DMS153 (cell line): ENCODE measurements around the gene OR9I1.

ENCODE experiments used
- DNase-seq: peaks from one replicate; lab custom pipeline; 2025; lab: John Stamatoyannopoulos, UW

Gene OR9I1, protein sequence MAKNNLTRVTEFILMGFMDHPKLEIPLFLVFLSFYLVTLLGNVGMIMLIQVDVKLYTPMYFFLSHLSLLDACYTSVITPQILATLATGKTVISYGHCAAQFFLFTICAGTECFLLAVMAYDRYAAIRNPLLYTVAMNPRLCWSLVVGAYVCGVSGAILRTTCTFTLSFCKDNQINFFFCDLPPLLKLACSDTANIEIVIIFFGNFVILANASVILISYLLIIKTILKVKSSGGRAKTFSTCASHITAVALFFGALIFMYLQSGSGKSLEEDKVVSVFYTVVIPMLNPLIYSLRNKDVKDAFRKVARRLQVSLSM

GRCh38 chr11:58125469-58125868 is at the start of gene OR9I1:
Gene OR9I1 (minus strand): TSS chr11:58125530. CDS start chr11:58119444, 6,086 bp downstream.
- DNase-seq, result no peak

GRCh38 chr11:58165504-58166106 is 40.3 kb upstream of the OR9I1 start:
- no peak for DNase-seq

- no peak for DNase-seq
These were observed 39.7 kb upstream of the OR9I1 start for GRCh38 chr11:58164990-58165389.

DNA sequence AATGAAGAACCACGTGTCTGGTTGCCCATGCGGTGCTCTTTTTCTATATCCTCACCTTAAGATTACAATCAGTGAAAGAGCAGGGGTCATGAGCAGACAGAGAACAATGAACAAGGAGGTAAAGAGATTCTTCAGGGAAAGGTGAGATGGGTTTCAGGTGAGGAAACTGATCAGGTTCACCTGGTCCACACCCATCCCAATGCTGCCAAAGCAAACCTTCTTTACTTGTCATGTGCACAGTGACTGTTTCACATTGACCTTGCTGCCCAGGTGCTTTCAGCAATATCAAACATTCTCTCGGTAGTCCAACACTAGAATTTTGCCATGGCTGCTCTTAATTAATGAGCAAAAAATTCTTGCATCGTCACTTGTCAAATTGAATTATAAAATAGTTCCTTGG is 39.1 kb upstream of the OR9I1 start:
- DNase-seq, result no peak

- no peak for DNase-seq
These were observed 27.5 kb upstream of the OR9I1 start for GRCh38 chr11:58152781-58153180.

DNA sequence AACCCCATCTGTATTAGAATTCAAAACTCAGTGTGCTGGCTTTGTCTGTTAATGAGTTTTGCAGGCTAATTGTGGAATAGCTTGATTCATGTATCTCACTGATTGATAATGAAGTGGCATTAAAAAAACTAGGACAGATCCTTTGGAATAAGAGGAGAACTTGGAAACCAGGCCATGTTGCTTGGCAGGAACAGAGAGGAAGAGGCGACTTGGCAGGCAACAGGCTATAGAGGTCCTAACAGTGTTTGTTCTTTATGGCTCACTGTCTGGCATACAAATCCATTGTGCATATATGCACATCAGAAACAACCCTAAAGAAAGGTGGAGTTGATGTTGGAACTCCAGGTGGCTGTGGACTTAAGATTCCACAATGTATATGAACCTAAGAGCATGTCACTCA is 17.4 kb upstream of the OR9I1 start:
- no peak for DNase-seq

DNA sequence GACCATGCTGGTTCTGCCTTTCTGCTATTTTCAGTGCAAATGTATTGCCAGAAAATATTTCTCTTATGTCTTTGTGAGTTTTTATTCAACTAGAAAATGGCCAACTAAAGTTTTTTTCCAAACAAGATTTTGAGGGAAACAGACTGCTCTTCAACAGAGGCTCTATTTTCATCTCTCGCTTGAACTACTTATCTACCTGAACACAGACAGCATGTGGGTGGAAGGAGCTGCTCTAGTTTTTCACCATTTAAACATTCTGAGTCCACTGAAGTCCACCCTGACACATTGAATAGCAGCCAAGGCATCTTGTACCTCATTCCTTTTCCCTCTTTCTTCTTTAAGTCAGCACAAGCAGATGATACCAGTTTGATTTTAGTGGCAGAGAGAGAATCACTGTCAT is 9.8 kb upstream of the OR9I1 start:
- DNase-seq, result no peak

DNA sequence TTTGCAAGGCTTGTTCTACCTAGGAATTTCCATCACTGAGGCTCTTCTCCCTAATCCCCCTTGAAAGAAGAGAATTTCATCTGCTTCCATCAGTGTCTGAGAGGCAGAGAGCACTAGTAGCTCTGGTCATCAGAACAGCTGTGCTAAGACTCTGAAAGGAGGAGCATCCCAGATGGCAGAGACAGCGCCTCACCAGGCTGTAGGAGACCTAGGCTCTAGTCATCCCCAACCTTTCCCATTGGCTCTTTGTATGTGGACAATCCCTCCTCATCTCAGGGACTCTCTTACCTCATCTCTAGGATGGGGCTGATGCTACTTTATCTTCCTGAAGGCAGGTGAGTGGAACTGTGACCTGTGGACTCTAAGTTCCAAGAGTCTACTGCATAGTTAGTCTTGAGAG is 8.8 kb upstream of the OR9I1 start:
- DNase-seq, result no peak

DNA sequence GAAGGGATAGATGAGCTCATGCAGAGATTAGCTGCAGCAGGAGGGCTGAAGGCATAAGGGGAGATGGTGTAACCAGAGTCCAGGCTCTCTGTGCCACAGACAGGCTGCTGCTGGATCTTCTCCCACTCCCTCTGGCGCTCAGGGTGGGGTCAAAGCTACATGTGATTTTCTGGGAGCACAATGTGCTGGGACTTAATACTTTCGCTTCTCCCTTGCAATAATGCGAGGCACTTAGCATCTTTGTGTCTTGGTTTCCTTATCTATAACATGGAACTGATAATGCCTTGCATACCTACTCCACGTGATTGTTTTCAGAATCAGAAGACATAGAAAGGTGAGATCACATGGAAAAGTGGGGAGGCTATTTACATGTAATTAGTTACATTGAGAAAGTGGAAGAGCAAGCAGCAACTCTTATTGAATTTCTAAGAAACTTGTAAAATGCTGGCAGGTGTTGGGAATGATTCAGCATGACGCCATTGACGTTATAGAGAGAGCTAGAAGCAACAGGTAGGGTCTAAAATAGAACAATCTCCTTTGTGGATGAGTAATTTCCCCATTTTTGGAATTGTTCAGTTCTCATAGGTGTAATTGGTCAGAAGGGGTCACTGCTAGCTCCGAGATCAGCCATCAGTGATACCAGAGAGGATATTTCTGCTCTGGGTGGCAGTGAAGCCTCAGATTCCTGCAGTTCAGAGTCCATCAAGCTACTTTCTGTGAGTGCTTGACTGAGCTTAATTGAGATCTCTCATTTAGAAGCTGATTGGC is 8.2 kb upstream of the OR9I1 start:
- DNase-seq, result no peak

DNA sequence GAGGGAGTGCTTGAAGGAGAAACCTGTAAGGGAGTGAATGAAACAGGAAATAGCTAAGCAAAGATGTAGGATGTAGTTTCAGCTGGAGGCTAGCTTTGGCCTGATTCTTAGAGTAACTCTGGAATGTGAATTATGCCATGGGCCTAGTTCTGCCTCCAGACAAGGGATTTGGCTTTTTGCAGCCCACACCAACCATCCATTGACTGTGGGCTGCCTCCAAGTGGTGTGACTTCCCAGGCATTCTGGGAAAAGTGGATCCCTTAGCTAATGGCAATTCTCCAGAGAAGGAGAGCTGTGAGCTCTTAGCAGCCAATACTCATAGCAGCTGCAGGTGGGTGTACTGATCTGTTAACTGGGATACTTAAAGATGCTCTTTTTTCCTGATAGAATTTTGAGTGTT is 2.0 kb upstream of the OR9I1 start:
- no peak for DNase-seq

DNA sequence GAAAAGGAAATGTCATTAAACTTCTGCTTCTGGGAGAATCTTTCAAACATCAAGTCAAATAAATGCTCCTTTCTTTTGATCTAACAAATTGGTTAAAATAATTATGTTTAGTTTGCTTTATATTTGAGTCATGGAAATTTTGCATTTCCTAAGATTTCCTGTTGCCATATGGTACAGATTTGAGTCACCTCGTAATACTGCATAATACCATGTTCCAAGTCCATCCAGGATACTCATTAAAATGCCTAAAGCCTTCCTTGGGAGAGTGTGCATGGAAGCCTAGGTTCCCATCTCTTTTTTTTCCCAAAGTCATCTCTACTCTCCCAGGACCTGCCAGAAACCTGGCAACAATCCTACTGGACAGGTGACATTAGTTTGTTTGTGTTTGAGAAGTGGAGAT is 4.2 kb downstream of the OR9I1 start:
- no peak for DNase-seq

DNA sequence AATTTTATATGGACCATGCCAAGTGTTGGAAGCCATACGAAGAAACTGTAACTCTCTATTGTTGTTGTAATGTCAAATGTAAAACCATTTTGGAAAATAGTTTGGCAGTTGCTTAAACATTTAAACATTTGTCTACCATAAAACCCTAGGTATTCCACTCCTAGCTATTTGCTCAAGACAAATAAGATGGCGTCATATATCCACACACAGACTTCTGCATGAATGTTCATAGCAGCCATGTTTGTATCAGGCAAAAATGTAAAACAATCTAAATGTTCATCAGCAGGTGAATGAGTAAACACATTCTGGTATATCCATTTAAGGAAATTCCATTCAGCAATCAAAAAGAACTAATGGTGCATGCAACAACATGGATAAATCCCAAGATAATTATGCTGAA is 27.9 kb downstream of the OR9I1 start:
- DNase-seq, result no peak

DNA sequence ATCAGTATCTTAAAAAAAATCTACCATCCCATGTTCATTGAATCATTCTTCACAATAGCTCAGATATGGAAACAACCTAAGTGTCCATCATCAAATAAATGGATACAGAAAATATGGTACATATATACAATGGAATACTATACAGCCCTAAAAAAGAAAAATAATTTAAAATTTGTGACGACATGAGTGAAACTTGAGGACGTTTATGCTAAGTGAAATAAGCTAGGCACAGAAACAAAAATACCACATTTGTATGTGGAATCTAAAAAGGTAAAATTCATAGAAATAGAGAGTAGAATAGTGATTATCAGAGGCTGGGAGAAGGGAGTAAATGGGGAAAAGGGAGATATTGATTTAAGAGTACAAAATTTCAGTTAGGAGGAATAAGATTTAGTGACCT is 38.8 kb downstream of the OR9I1 start:
- no peak for DNase-seq

- DNase-seq, result no peak
These were observed 49.5 kb downstream of the OR9I1 start for GRCh38 chr11:58075781-58076180.

DNA sequence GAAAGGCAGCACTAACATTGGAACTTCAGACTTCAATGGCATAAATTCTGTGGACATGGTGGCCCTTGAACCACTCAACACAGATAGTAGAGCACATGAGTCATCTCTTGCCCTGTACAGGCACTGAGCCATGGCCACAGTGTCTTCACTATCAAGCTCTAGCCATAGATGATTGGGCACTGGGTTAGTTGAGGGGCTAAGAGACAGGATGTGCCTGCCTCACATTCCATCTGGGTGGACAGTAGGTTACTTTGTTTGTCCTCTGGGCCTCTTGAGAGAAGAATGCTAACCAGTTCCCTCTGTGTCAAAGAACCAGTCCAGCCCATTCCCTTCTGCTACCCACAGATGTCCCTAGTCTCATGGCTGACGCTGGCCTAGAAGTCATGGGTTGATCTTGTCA is 54.7 kb downstream of the OR9I1 start:
- no peak for DNase-seq

DNA sequence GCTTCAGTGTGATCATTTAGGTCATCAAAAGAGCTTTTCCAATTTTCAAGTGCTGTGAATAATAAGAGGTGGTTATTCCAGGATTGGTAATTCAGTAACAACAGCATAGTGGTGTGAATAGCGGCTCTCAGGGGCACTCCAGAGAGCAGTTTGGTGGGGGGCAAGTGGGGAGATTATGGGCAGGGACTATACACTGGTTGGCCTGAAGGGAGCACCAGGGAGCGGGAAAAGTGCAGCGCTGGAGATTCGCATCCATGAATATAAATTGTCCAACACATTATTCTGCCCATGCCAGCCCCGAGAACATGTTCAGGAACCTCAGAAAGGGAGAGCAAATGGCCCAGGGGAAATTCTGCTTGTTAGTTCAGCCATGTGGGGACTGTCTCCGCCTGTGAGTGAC is 56.7 kb downstream of the OR9I1 start:
- DNase-seq, result no peak

DNA sequence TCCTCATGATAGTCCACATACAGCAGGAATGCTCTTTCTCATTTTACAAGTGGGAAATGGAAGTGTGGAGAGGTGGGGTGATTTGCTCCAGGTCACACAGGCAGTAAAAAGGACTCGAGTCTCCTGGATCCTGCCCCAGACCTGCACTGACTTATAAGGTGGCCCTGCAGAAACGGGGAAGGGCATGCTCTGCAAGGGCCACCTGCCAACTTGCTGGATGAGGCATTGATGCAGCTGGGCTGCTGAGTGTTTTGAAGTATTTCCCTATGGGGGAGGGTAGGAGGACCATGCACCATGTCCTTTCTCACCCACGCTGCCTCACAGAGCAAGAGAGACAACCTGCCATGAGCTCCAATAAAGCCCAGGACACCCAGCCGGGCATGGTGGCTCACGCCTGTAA is 57.6 kb downstream of the OR9I1 start:
- peak; percentile 25 for DNase-seq
